Fibroblast of skin of right biceps (primary cell): ENCODE results near the gene DGCR2.
"Not testable (repeated sequence)": the region's sequence is repeated elsewhere in the genome, so short reads cannot be mapped to it uniquely, and the experiment has no call there.

ENCODE experiments used
- DNase-seq: peaks from one replicate; pipeline ENCODE4 v3.0.0-alpha.2; 2013

The DGCR2 gene

GRCh38 chr22:19038164-19038546 lies 84.1 kb downstream of the DGCR2 start:
- no peak for DNase-seq

DNA sequence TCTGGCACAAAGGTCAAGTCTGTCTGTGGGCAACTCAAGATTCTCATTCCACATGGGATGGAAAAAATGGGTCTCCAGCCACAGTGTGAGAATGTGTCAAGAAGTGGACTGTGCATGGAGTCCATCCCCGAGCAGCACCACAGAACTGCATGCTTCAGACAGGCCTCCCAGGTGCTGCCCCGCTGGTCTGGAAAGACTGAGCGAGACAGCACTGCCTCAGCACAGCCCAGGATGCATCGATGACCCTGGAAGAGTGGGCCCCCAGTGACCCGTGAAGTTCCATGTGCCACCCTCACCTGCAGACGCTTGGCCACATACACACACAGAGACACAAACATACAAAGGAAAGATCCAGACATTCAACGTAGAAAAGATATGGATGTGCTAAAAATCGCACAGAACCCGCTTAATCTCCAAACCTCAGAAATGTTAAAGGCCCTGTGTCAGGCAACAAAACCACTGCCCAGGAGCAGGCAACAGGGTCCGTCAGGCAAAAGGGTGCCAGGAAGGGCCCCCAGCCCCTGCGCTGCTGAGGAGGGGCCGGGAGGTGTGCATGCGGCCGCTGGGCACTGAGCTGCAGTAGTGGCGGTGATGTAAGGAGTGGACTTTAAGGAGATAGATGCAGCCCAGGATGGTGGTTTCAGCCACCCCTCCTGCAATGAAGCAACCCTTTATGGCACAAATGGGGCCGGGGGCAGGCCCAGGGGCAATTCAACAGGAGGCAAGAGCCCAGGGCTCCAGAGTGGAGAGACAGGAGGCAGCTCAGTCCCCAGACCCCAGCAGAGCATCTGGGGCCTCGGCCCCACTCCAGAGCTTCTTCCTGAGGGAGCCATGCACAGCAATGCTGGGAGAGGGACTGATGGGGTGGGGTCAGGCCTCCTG lies 84.7 kb downstream of the DGCR2 start:
- no peak for DNase-seq

DNA sequence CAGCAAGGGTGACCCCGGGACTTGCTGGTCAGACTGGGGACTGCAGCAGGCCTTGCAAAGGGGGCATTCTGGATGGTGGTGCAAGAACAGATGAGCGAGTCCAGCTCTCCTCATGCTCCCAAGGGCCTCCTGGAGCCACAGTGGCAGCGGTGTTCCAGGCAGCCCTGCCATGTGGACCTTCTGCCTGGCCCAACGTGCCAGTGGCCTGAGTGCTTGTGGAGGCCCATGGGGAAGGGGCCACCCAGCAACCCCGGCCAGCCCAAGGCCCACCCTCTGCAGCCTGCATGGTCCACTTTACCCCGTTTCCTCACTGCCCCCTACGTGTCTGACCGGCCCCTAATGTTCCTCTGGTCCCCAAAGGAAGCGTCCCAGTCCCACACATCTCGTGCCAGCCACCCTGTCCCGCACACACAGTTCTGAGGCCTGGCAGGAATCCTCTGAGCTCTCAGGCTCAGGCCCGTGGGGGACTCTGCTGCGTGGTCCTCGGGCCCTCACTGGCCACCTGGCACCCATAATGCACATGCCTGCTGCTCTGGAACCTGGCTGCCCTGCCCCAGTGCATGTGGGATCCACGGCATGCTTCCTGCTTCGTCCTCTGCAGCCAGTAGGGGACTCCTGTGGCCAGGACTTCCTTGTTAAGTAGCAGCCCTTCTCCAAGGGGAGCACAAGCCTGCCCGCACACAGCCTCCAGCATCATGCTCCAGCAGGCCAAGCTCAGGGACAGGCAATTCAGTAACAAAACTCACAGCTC lies 85.5 kb downstream of the DGCR2 start:
- DNase-seq, result no peak

- no peak for DNase-seq
Observed at GRCh38 chr22:19036229-19036522, 86.0 kb downstream of the DGCR2 start.

DNA sequence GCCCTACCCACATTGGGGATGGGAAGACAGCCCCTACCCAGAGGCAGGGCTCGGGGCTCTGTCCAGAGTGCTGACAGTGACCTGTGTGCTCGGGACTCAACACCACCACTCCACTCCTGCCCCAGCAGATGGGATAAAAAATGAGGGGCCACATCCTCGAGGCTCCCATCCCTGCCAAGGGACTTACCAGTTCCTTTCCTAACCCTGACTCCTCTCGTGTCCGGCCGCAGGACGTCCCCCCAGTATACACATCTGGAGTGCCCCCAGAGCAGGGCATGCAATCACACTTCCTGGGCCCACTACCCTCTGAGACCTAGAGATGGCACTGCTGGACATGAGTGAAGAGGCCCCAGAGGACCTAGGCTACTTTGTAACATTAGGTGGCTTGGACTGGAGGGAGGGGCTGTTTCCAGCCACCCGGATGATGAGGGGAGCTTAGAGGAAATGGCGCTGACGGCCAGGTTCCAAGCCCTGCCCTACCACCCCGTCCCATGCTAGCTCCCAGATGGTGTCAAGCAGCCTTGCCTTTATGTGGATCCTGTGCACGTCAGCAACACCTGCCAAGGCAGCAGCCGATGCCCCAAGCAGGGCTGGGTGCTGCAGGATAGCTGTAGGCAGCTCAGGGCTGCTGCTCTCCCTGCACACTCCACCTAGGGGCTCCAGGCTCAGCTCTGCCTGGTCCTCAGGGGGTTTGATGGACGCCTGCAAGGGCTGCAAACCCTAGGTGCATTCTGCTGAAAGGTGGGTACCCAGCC lies 86.6 kb downstream of the DGCR2 start:
- DNase-seq, result no peak

DNA sequence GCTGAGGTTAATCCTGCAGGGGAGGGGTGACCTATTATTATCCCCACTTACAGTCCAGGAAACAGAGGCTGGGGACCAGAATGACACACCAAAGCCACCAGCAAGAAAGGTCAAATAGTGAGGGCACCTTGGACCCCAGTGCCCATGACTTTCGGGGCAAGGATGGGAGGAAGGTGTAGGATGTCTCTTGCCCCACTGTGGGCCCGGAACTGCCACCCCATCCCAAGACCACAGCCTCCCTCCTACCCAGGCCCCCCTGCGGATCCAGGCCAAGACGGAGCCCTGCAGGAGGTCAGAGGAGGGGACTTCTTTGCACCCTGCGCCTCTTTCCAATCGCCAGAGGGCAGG lies 87.1 kb downstream of the DGCR2 start:
- not testable (repeated sequence) for DNase-seq

GRCh38 chr22:19034724-19035120 lies 87.5 kb downstream of the DGCR2 start:
- DNase-seq, result not testable (repeated sequence)

DNA sequence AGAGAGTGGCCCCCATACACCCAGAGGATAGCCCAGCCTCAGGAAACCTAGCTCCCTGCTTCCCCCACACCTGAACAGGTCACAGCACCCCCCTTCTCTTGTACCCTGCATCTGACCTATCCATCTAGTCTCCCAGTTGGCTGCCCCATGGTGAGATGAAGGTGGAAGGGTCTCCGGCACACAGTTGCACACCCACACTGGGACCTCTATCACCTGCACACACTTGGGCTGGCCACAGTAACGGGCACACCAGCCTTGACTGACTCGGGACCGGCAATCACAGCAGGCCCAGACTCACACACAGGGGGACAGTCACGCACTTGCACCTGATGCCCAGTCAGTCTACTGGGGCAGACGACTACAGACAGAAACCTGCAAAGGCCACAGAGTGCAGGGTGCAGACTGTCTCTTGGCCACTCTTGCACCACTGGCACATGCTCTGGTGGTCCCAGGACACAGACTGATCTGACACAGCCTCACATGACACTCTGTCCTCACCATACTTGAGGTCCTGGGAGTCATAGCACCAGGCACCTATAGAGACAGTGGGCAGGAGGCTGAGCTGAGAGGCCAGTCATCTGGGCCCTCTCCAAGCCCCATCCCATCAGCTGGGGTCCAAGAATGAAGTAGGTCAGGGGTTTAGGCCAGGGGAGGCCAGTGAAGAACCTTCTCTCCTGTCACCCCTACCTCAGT lies 88.0 kb downstream of the DGCR2 start:
- not testable (repeated sequence) for DNase-seq

GRCh38 chr22:19033568-19033905 lies 88.7 kb downstream of the DGCR2 start:
- not testable (repeated sequence) for DNase-seq

GRCh38 chr22:19032898-19033567 lies 89.2 kb downstream of the DGCR2 start:
- DNase-seq, result not testable (repeated sequence)

DNA sequence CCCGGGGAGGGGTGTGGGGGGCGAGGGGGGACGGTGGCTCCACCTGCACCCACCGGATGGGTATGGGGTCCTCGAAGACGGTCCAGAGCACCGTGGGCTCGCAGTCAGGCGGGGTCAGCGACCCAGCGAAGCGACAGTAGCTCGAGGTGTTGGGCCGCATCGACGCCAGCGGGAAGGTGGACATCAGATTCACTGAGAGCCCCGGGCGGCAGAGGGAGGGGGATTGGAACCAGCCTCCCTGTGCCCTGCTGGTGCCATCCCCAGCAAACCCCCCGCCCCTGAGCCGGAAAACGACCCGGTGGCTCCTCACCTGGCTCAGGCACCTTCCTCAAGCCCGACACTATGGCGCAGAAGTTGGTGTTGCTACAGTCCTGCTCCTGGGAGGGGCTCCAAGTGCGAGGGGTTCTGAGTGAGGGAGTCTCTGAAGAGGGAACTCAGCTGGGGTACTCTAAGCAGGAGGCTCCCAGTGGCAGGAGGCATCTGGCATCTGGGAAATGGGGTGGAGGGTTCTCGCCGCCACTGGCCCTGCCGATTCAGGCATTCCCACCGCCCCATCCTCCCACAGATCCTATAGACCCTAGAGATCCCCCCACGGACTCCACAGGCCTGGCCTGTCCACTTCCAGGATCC lies 89.9 kb downstream of the DGCR2 start:
- not testable (repeated sequence) for DNase-seq

DNA sequence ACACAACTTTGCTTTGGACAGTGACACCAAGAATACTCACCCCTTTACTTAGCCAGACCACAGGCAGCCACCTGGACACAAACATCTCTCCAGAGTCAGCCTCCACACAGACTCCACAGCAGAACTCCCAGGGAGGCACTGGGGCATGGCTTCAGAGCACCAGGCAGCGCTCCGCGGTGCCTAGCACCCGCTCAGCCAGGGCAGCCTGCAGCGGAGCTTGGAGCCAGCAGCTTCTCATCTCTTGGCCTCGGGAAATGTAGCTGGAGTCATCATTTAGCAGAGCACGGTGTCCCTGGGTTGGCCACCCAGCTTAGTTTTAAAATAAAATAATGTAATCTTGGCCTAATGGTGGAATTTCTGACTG lies 91.3 kb downstream of the DGCR2 start:
- not testable (repeated sequence) for DNase-seq

GRCh38 chr22:19030226-19030888 lies 91.9 kb downstream of the DGCR2 start:
- DNase-seq, result not testable (repeated sequence)

DNA sequence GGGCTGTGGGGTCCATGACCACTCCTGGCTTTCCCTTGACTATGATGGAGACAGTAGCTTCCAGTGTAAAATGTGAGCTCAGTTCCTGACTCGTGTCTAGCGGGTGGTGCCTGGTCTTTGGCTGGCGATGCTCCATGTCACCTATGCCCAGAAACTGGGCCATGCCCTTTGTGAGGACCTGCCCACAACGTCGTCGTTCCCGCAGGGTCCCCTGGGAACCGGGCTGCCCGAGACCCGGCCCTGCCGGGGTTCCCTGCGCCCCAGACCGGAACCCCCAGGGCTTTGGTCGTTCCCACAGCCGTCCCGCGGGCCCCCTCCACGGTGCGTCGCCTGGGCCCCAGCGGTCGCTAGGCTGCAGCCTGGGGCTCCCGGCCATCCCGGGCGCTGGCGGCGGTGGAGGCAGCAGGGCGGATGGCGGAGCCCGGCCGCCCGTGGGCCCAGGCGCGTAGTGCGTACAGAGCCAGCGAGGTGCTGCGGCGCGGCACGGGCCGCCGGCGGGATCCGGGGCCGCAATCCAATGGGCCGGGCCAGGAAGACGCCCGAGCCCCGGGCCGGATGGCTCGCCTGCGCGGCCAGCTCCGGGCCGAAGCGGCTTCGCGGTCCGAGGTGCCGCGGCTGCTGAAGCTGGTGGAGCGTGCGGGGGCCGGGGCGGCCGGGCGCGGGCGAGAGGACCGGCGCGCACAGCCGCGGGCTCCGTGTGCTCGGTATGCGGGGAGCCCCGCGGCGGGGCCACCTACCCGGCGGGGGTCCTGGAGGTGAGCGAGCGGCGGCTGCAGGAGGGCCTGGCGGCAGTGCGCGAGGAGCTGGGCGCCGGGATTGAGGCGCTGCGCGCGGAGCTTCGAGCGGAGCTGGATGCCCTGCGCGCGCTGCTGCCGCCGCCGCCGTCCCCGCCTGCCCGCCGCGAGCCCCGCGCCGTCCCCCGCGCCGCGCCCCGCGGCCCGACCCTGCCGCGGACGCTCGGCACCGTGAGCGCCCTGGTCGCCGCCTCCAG lies 92.8 kb downstream of the DGCR2 start:
- DNase-seq, result not testable (repeated sequence)

GRCh38 chr22:19028060-19028455 lies 94.2 kb downstream of the DGCR2 start:
- not testable (repeated sequence) for DNase-seq

DNA sequence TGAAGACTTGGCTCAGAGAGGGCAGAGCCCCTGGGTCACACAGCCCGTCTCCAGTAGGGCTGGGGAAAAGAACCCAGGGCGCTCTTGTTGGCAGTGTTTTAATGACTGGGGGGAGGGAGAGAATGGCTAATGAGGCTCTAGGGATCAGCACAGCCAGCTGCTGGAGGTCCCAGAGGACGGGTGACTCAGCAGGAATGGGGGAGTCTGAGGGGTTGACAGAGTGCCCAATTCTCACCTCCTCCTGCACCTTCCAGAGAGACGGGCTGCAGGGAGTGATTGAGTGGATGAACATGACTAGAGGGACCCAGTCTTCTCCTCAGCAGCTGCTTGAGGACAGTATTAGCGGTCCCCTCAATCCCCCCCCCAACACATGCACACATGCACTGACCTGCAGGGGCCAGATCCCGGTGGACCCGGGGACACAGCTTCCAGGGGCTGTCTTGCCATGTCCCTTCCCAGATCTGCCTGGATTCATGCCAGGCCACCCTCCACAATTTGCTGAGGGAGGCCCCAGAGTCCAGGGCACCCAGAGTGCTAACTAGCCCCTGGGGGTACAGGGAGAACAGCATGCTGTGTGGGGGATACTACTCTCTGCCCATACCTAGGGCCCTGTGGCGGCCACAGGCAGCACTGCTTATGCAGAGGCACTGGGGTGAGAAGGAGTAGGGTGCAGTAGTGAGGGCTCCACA lies 94.7 kb downstream of the DGCR2 start:
- not testable (repeated sequence) for DNase-seq

- not testable (repeated sequence) for DNase-seq
Observed at GRCh38 chr22:19026080-19026479, 96.1 kb downstream of the DGCR2 start.

DNA sequence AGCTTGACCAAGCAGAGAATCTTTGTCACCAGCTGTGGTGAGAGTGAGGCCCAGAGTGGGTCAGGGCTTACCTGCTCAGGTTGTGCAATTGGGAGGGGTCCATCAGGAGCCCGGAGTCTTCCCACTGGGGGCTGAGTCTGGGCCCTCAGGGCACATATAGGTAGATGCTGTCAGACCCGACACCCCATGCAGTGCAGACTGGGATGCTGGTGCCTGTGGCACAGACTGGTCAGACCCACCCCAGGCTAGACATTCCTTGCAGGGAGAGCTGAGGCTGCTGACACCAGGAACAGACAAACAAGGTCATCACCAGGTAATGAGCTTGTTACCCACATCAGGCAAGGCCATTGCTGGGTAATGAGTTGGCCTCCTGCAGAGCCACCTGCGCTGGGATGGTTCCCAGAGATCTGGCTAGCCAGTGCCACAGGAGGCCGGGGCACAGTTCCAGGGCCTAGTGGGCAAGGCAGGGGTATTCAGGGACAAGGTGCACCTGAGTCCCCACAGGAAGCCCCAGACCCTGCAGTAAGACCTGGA lies 97.2 kb downstream of the DGCR2 start:
- not testable (repeated sequence) for DNase-seq

DNA sequence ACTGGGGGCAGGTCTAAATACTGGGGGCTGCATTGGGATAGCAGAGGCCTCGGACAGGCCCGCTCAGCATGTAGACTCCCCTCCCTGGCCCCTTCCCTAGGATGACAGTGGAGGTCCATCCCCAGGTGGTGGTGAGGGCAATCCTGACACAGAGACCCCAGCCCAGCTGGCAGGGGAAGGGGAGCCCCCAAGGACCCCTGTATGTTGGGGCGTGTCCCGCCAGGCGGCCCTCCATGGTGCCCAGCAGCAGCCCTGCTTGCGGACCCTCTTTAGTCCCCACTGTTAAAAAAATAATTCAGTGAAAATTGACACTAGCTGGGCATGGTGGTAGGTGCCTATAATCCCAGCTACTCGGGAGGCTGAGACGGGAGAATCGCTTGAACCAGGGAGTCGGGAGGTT lies 98.3 kb downstream of the DGCR2 start:
- not testable (repeated sequence) for DNase-seq
